Esophagus squamous epithelium (tissue), 5 donors: ENCODE data around the gene NEDD4L. TPM values are rescaled to one million over a fixed set of nuclear protein-coding genes. Genes with fewer than 3 reads are reported as not detected.

Experiments
- DNase-seq: peaks from one replicate; lab custom pipeline; 2025; lab: John Stamatoyannopoulos, UW
- H3K27ac ChIP-seq, 4 donors: fragments of 200-600 bp; sonication (generic); one replicate each; pipeline ENCODE4 v1.5.1; 2016 to 2019; ENCODE audit warnings: mild to moderate bottlenecking in 1 of 4
- H3K27me3 ChIP-seq, 4 donors: fragments of 200-600 bp; sonication (generic); 1 replicate in 3 of 4; 2 replicates in 1 of 4; pipeline versions ENCODE4 v1.5.1 to v1.6.0; 2017 to 2021; ENCODE audit warnings: antibody characterized with exemption in 1 of 4
- H3K36me3 ChIP-seq, 3 donors: fragments of 200-600 bp; sonication (generic); one replicate each; pipeline ENCODE4 v1.5.1; 2016 to 2019
- H3K4me1 ChIP-seq, 3 donors: fragments of 200-600 bp; sonication (generic); one replicate each; pipeline ENCODE4 v1.5.1; 2017 to 2019
- H3K4me3 ChIP-seq, 4 donors: fragments of 200-600 bp; sonication (generic); 1 replicate in 3 of 4; 2 replicates in 1 of 4; pipeline ENCODE4 v1.5.1; 2016 to 2019; ENCODE audit warnings: mild to moderate bottlenecking in 2 of 4, moderate library complexity in 1 of 4
- H3K9me3 ChIP-seq, 3 donors: fragments of 200-600 bp; sonication (generic); one replicate each; pipeline ENCODE4 v1.5.1; 2016 to 2019
- POLR2A ChIP-seq, 4 donors: fragments of 450-650 bp; IDR thresholded peaks; one replicate each; pipeline ENCODE4 v1.6.1; 2017; ENCODE audit warnings: antibody characterized with exemption in 4 of 4, mild to moderate bottlenecking in 4 of 4, moderate library complexity in 3 of 4
- WGBS, 2 donors: methylation state at CpG; one replicate each; pipeline ENCODE4 v1.1.5; 2018; 5-methylcytosine and 5-hydroxymethylcytosine counted together
- intact Hi-C: fragments of 100-400 bp; cut with DNase I; formaldehyde crosslinking; loops from one replicate; pipeline ENCODE4 v1.15.0; 2022
- total RNA-seq, 4 donors: library from RNA; depleted of rRNA; stranded (reverse); fragments of >200 nt; gene quantifications; one replicate each; pipeline ENCODE4 v1.1.0, GENCODE V29; 2016
- TF ChIP-seq, protein P1 (sequence below), 6 experiments: fragments of 450-650 bp in 4 of 6; fragments of 200-600 bp in 2 of 6; sonication (generic) in 2 of 6; IDR thresholded peaks; one replicate each; pipeline ENCODE4 v1.5.1; 2016 to 2019; ENCODE audit warnings: antibody characterized with exemption in 6 of 6, mild to moderate bottlenecking in 4 of 6, moderate library complexity in 4 of 6
- donor health status: DM: yes; HTN: yes; CAD: no.

The NEDD4L gene
- total RNA-seq, 4 donors from 2014 or later = 17.0 to 27.6 (median 21.9) TPM

DNA sequence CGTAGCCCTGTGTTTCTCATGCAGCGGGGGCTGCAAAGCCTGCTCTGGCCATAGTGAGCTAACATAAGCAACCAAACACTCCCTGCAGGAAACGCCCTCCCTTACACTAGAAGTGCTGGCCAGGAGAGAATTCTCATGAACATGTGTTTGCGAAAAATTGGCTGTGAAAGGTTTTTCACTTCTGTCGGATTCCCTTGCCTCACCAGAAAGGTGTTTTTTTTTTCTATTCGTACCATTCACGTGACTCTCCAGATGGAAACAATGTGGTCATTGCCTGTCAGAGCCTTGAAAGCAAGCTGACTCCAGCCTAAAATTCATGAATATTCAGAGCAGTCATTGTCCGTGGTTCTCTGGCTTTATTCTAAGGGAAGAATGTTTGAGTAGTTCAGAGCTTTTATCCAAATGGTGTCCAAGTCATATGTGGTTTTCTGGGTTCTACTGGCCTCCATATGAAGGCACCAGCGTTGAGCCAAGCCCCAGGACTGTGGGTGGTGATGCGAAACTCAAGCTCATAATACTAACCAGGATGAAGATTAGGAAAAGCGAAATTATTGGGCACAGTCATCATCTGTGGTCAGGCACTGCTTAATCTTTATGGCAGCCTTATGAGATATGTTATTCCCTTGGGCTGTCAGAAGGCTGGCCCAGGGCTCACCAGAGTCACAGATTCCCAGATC lies 348.4 kb downstream of the NEDD4L start:
- Histone ChIP-seq H3K36me3 (peaks cover 0 to 48% (median 0%) of the 10 kb centered on the region in 3 donors), H3K27ac (peak overlapping the region in 3 of 4 donors; percentile 19 to 51 (median 30)), H3K4me3 (no peak overlapping the region), H3K27me3 (no peaks in the 10 kb centered on the region), H3K4me1 (peaks cover 0 to 3% (median 0%) of the 10 kb centered on the region in 3 donors), H3K9me3 (no peaks in the 10 kb centered on the region)
- no peak for TF ChIP-seq POLR2A (IDR thresholded peaks at IDR 0.05)
- TF ChIP-seq, protein P1, sequence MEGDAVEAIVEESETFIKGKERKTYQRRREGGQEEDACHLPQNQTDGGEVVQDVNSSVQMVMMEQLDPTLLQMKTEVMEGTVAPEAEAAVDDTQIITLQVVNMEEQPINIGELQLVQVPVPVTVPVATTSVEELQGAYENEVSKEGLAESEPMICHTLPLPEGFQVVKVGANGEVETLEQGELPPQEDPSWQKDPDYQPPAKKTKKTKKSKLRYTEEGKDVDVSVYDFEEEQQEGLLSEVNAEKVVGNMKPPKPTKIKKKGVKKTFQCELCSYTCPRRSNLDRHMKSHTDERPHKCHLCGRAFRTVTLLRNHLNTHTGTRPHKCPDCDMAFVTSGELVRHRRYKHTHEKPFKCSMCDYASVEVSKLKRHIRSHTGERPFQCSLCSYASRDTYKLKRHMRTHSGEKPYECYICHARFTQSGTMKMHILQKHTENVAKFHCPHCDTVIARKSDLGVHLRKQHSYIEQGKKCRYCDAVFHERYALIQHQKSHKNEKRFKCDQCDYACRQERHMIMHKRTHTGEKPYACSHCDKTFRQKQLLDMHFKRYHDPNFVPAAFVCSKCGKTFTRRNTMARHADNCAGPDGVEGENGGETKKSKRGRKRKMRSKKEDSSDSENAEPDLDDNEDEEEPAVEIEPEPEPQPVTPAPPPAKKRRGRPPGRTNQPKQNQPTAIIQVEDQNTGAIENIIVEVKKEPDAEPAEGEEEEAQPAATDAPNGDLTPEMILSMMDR (IDR thresholded peaks at IDR 0.05) = no peak
- WGBS, 2 donors = 80 to 81% methylated on average over 9 to 11 of the region's 11 CpGs
- DNase-seq = no peak
- intact Hi-C loops = no loop called here

DNA sequence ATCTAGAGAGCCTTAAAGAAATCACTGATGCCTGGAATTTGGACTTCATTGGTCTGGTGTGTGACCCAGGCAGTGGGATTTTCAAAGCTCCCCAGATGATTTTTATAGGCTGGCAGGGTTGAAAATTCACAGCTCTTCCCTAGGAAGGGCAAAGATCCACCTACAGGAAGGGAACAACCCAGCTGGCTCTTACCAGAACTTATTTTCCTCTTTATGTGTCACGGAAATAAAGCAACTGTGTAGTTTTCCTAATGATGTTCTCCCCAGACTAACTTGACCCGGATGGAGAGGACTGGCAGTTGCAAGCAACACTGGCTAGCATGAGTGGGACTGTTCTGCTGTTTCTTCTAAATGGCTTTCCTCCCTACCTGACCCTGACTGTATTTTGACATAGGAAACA lies 349.3 kb downstream of the NEDD4L start:
- Histone ChIP-seq H3K9me3 (no peaks in the 10 kb centered on the region), H3K27me3 (no peaks in the 10 kb centered on the region), H3K27ac (peak overlapping the region in 1 of 4 donors; percentile 51), H3K4me3 (no peak overlapping the region), H3K36me3 (peaks cover 0 to 42% (median 0%) of the 10 kb centered on the region in 3 donors), H3K4me1 (peaks cover 0 to 3% (median 0%) of the 10 kb centered on the region in 3 donors)
- no peak for TF ChIP-seq POLR2A (IDR thresholded peaks at IDR 0.05)
- TF ChIP-seq, protein P1 (IDR thresholded peaks at IDR 0.05) = no peak
- intact Hi-C loops = no loop called here
- DNase-seq = no peak
- WGBS, 2 donors = 83 to 89% methylated on average over 2 of the region's 2 CpGs

DNA sequence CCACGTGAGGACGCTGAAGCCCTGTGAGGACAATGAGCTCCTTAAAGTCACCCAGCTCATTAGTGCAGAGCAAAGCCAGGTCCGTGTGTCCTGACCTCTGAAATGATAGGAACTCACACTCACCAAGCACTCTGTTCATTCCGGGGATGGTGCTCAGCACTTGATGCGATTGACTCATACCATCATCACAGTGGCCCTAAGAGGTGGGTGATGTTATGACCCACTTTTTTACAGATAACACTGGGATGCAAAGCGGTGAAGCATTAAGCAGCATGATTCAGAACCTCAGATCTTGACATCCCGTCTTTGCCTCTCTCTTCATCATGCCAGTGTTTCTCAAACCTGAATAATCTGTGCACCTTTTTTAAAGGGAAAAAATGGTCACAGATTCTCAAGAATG lies 350.0 kb downstream of the NEDD4L start:
- H3K27me3 ChIP-seq = no peaks in the 10 kb centered on the region
- WGBS, 2 donors = 92 to 98% methylated on average over 4 to 7 of the region's 7 CpGs
- H3K4me3 ChIP-seq = no peak overlapping the region
- H3K27ac ChIP-seq = no peak overlapping the region
- H3K36me3 ChIP-seq = peaks cover 0 to 35% (median 0%) of the 10 kb centered on the region in 3 donors
- DNase-seq = no peak
- H3K4me1 ChIP-seq = peaks cover 0 to 3% (median 0%) of the 10 kb centered on the region in 3 donors
- no peaks in the 10 kb centered on the region for H3K9me3 ChIP-seq
- intact Hi-C loops = no loop called here
- TF ChIP-seq, protein P1 (IDR thresholded peaks at IDR 0.05) = no peak
- no peak for TF ChIP-seq POLR2A (IDR thresholded peaks at IDR 0.05)

DNA sequence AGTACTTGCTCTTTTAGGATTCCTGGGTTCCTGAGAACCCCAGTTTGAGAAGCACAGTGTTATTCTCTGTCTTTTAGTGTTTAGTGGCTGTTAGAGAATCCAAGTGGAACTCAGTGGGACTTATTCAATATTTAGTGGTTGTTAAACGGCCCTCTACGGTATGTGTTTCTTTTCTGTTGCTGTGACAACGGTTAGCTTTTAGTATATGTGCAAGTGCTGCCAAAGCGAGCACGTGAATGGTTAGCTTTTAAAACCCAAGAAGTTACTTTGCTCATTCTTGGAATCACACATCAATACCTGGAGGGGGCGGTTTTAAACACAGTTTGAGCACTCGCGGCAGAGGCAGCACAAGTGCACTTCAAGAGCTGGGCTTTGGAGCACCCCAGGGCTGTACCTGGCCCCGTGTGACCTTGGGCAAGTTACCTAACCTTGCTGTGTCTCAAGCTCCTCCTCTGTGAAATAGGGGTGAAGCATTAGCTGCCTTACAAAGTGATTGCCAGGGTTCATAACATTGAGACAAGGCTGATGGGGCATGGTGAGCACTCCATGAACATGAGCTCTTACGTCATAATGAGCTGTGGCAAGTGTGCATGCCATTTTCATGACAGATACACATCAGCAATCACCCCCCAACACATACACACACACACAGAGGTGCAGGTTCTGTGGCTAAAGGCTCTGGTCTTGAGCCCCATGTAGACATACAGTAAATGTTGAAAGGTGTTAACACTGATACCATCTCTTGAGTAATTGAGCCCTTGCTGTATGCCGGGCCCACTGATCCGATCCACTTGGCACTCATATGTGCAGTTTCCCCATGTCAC lies 350.8 kb downstream of the NEDD4L start:
- H3K4me3 ChIP-seq = no peak overlapping the region
- H3K9me3 ChIP-seq = no peaks in the 10 kb centered on the region
- H3K4me1 ChIP-seq = peaks cover 0 to 3% (median 0%) of the 10 kb centered on the region in 3 donors
- no peaks in the 10 kb centered on the region for H3K27me3 ChIP-seq
- TF ChIP-seq, protein P1 (IDR thresholded peaks at IDR 0.05) = no peak
- H3K36me3 ChIP-seq = peaks cover 0 to 32% (median 0%) of the 10 kb centered on the region in 3 donors
- intact Hi-C loops = no loop called here
- H3K27ac ChIP-seq = no peak overlapping the region
- no peak for DNase-seq
- 88 to 90% methylated on average over 10 to 11 of the region's 12 CpGs for whole genome bisulfite sequencing, 2 donors

DNA sequence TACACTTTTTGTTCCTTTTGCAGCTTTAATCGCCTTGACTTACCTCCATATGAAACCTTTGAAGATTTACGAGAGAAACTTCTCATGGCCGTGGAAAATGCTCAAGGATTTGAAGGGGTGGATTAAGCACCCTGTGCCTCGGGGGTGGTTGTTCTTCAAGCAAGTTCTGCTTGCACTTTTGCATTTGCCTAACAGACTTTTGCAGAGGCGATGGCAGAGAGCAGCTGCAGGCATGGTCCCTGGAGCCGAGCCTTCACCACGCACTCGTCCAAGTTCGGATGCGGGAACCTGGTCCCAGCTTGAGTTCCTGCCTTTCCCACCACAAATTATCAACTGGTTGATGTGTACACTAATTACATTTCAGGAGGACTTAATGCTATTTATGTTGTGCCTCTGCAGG lies 352.1 kb downstream of the NEDD4L start:
- Histone ChIP-seq H3K36me3 (peaks cover 0 to 22% (median 0%) of the 10 kb centered on the region in 3 donors), H3K27me3 (no peaks in the 10 kb centered on the region), H3K9me3 (no peaks in the 10 kb centered on the region), H3K4me3 (no peak overlapping the region), H3K4me1 (peaks cover 0 to 3% (median 0%) of the 10 kb centered on the region in 3 donors), H3K27ac (no peak overlapping the region)
- no peak for TF ChIP-seq POLR2A (IDR thresholded peaks at IDR 0.05)
- TF ChIP-seq, protein P1 (IDR thresholded peaks at IDR 0.05) = no peak
- intact Hi-C loops = no loop called here
- 78 to 81% methylated on average over 9 to 10 of the region's 10 CpGs for WGBS, 2 donors
- DNase-seq = no peak
